GM19455 (cell line): ENCODE measurements around the gene CLUH.
"Not testable (repeated sequence)": the region's sequence is repeated elsewhere in the genome, so short reads cannot be mapped to it uniquely, and the experiment has no call there.

Experiments used
- ATAC-seq: cut with Tn5 transposase; IDR thresholded peaks from one replicate; pipeline ENCODE4 v1.9.1; 2021; ENCODE audit not compliant: unreplicated experiment

The CLUH gene

GRCh38 chr17:2689411-2690164, 22.0 kb downstream of the CLUH start:
- ATAC-seq, result no peak

DNA sequence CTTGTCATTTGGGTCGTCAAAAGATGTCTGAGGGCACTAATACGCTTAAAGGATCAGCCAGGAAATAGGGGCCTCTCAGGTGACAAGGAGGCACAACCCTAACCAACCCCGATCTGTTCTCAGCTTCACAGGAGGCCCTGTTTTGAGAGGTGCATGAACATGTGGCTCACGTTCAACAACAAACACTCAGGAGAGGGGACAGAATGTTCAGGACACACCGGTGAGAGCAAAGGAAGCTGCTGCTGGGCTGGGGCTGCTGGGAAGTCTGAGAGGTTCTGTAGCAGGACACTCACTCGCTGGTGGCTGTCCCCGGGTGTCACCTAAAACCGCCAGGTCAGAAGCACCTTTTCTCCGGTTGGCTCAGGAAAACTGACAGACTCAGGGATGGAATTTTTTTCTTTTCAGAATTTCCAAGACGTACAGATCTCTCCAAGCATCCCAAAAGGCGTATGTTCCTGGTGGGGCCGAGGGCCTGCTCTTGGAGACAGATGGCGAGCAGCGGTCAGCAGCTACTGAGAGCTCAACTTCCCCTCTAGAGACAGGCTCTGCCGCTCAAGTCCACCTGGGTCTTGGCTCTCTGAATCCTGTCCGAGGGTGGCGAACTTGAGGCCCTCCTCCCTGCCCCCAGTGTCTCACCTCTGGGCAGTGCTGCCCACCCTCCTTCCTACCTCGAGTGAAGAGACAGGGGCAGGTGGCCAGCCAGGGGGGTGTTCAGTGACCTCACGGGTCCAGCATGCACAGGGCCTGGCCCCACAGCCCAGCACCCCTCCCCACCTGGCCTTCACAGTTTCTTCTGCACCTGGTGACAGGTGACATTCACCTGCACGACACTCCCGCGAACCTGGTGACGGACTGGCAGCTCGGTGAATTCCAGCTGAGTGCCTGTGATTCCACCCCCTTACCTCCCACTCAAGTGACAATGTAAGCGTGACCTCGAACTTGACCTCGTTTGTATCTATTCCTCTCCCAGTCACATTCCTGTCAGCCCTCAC, 22.9 kb downstream of the CLUH start:
- no peak for ATAC-seq

DNA sequence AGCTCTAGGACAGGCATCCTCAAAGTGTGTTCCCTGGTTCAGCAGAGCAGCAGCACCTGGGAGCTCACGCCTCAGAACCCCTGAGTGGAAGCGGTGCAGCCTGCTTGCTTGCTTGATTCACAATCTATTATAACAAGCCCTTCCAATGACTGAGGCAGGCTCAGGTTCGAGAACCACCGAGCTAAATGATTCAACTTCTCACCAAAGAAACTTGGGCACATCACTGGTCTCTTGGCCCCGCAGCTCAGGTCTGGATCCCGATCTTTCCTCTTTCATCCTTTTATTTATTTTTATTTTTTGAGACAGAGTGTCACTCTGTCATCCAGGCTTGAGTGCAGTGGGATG, 24.5 kb downstream of the CLUH start:
- ATAC-seq, result no peak

DNA sequence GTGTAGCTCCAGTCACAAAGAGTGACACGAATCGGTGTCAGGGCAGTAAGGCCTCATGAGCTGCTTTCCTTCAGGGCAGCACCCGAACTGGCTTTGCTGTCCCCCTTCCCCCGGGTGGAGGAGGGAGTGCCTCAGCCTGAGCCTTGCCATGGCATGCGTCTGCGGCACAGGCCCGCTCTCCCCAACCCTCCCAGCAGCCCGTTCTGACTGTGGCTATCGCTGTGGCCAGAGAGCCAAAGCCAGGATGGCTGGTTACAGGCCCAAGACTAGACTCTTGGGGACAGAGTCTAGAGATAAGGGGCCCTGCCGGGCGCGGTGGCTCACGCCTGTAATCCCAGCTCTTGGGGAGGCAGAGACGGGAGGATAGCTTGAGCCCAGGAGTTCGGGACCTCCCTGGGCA, 25.9 kb downstream of the CLUH start:
- no peak for ATAC-seq

DNA sequence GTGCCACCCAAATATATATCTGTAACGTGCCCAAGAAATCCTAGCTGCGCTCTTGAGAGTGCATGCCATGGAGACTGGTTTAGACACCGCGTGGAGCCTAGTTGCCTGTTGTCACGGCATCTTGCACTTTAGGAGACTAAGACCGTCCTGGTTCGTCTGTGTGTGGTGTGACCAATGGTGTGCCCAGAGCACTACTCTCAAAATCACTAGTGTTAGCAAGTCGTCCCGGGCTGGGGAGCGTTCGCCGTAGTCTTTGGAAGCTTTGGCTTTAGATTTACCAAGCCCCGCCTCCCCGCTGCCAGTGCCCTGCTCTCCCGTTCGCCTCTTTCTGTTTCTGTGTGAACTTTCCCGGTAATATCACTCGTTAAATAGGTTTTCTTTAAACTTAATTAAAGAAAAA, 27.0 kb downstream of the CLUH start:
- ATAC-seq, result no peak

DNA sequence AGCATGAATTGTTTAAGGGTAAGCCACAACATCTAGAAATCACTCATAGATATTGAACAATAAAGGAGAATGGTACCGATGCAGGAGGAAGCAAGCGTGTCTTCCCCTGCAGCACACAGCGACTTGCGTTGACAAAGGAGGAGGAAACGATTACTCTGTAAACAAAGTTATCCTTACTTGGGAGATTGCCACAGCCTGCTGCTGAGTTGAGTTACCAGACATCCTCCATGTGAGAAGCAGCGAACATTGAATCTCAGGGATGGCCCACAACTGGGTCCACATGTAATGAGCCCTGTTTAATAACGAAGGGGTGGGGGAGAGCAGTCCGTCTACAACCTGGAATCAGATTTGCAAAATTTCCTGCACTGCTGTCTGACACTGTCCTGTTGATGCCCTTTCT, 27.7 kb downstream of the CLUH start:
- ATAC-seq, result no peak

GRCh38 chr17:2682176-2682938, 29.2 kb downstream of the CLUH start:
- ATAC-seq, result no peak

DNA sequence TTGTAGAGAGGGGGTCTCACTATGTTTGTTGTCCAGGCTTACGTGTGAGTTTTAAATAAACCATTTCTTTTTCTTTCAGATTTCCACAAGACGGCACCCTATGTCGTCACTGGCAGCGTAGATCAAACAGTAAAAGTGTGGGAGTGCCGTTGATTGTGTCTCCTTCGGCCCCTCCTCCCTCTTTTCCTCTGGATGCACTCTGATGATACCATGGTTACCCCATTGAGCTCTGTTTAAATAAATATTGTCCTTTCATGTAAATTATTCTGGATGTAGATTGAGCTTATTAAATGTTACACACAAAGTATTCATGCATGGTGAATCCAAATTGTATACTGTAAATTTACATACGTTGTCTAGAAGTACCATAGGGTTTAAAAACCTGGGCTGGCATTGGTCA, 29.9 kb downstream of the CLUH start:
- no peak for ATAC-seq

GRCh38 chr17:2680961-2681360, 30.6 kb downstream of the CLUH start:
- no peak for ATAC-seq

GRCh38 chr17:2679247-2679646, 32.3 kb downstream of the CLUH start:
- not testable (repeated sequence) for ATAC-seq

DNA sequence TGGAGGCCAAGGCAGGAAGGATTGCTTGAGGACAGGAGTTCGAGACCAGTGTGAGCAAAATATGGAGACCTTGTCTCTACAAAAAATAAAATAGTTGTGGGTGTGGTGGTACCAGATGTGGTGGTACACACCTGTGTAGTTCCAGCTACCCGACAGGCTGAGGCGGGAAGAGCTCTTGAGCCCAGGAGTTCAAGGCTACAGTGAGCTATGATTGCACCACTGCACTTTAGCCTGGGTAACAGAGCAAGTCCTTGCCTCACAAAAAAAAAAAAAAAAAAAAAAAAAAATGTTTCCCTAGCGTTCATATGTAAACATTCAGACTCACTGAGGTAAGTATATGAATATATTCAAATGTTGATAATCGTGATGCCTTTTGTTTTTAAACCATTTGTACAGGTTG, 39.5 kb downstream of the CLUH start:
- no peak for ATAC-seq

DNA sequence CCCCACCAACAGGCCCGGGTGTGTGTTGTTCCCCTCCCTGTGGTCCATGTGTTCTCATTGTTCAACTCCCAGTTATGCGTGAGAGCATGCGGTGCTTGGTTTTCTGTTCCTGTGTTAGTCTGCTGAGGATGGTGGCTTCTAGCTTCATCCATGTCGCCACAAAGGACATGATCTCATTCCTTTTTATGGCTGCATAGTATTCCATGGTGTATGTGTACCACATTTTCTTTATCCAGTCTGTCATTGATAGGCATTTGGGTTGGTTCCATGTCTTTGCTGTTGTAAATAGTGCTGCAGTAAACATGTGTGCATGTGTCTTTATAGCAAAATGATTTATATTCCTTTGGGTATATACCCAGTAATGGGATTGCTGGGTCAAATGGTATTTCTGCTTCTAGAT, 51.2 kb downstream of the CLUH start:
- not testable (repeated sequence) for ATAC-seq

DNA sequence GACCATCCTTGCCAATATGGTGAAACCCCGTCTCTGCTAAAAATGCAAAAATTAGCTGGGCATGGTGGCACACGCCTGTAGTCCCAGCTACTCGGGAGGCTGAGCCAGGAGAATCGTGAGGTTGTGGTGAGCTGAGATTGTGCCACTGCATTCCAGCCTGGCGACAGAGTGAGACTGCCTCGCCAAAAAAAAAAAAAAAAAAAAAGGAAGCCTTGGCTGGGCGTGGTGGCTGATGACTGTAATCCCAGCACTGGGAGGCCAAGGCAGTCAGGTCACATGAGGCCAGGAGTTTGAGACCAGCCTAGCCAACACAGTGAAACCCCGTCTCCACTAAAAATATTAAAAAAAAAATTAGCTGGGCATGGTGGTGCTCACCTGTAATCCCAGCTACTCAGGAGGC, 52.2 kb downstream of the CLUH start:
- not testable (repeated sequence) for ATAC-seq

DNA sequence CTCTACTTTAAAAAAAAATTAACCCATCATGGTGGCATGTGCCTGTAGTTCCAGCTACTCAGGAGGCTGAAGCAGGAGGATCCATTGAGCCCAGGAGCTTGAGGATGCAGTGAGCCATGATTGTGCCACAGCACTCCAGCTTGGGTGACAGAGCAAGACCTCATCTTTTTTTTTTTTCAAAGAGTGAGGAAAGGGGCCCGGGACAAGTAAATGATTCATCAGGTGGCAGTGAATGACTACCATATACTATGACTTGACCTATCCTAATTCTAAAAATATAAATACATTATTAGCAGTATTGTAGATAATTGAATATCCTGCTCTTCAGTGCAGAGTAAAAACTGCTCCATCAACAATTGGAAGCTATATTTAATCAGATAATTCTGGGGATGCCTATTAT, 55.3 kb downstream of the CLUH start:
- no peak for ATAC-seq

GRCh38 chr17:2655546-2655945, 56.0 kb downstream of the CLUH start:
- no peak for ATAC-seq

DNA sequence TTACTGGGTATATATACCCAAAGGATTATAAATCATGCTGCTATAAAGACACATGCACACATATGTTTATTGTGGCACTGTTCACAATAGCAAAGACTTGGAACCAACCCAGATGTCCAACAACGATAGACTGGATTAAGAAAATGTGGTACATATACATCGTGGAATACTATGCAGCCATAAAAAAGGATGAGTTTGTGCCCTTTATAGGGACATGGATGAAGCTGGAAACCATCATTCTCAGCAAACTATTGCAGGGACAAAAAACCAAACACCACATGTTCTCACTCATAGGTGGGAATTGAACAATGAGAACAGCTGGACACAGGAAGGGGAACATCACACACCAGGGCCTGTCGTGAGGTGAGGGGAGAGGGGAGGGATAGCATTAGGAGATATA, 58.7 kb downstream of the CLUH start:
- not testable (repeated sequence) for ATAC-seq

- no peak for ATAC-seq
Observed at GRCh38 chr17:2649191-2649590, 62.4 kb downstream of the CLUH start.

DNA sequence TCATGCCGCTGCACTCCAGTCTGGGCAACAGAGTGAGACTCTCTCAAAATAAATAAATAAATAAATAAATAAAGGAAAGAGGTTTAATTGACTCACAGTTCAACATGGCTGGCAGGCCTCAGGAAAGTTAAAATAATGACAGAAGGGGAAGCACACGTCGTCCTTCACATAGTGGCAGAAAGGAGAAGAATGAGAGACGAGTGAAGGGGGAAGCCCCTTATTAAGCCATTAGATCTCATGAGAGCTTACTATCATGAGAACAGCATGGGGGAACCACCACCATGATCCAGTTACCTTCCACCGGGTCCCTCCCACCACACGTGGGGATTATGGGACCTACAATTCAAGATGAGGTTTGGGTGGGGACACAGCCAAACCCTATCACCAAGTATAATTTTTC, 63.6 kb downstream of the CLUH start:
- no peak for ATAC-seq

DNA sequence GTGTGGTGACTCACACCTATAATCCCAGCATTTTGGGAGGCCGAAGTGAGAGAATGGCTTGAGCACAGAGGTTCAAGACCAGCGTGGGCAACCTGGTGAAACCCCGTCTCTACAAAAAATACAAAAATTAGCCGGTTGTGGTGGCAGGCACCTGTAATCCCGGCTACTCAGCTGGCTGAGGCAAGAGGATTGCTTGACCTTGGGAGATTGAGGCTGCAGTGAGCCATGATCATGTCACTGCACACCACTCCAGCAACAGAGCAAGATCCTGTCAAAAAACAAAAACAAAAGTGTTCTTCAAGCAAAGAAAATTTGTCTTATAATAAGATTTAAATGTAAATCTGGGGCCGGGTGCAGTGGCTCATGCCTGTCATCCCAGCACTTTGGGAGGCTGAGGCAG, 66.6 kb downstream of the CLUH start:
- no peak for ATAC-seq
